Adrenal gland (tissue), 5 donors: Measurements from ENCODE around the gene ACVRL1.

ENCODE experiments used
- POLR2A ChIP-seq, 2 donors: fragments of 450-650 bp; IDR thresholded peaks; one replicate each; pipeline ENCODE4 v1.6.1; 2017; ENCODE audit warnings: antibody characterized with exemption in 2 of 2, mild to moderate bottlenecking in 2 of 2, moderate library complexity in 1 of 2
- TF ChIP-seq, protein P1 (sequence below), 6 experiments: fragments of 450-650 bp in 4 of 6; fragments of 200-600 bp in 2 of 6; sonication (generic) in 1 of 6; IDR thresholded peaks; 1 replicate in 5 of 6; 2 replicates in 1 of 6; pipeline versions ENCODE4 v1.5.1 to v1.8.0; 2016 to 2021; ENCODE audit warnings: antibody characterized with exemption in 6 of 6, mild to moderate bottlenecking in 2 of 6, moderate library complexity in 1 of 6
- donor health status: DM: no; HTN: no; CAD: no.

DNA sequence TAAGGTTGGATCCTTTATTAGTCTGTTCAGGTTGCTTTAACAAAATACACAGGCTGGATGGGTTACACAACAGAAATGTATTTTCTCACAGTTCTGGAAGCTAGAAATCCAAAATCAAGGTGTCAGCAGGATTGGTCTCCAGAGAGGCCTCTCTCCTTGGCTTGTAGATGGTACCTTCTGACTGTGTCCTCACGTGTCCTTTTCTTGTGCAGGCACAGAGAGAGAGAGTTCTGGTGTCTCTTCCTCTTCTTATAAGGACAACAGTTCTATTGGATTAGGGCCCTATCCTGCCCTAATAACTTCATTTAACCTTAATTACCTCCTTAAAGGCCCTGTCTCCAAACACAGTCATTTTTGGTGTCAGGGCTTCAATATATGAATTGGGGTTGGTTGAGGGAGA is 24.0 kb upstream of the ACVRL1 start:
- TF ChIP-seq POLR2A (IDR thresholded peaks at IDR 0.05) = no peak
- TF ChIP-seq, protein P1, sequence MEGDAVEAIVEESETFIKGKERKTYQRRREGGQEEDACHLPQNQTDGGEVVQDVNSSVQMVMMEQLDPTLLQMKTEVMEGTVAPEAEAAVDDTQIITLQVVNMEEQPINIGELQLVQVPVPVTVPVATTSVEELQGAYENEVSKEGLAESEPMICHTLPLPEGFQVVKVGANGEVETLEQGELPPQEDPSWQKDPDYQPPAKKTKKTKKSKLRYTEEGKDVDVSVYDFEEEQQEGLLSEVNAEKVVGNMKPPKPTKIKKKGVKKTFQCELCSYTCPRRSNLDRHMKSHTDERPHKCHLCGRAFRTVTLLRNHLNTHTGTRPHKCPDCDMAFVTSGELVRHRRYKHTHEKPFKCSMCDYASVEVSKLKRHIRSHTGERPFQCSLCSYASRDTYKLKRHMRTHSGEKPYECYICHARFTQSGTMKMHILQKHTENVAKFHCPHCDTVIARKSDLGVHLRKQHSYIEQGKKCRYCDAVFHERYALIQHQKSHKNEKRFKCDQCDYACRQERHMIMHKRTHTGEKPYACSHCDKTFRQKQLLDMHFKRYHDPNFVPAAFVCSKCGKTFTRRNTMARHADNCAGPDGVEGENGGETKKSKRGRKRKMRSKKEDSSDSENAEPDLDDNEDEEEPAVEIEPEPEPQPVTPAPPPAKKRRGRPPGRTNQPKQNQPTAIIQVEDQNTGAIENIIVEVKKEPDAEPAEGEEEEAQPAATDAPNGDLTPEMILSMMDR (IDR thresholded peaks at IDR 0.05) = no peak
